ENCODE measurements around the gene TGIF2LY. TPM values are rescaled to one million over a fixed set of nuclear protein-coding genes. Genes with fewer than 3 reads are reported as not detected.
"Not testable (repeated sequence)": the region's sequence is repeated elsewhere in the genome, so short reads cannot be mapped to it uniquely, and the experiment has no call there.

Gene TGIF2LY
- not detected for total RNA-seq
- long read RNA-seq: 0 reads

DNA sequence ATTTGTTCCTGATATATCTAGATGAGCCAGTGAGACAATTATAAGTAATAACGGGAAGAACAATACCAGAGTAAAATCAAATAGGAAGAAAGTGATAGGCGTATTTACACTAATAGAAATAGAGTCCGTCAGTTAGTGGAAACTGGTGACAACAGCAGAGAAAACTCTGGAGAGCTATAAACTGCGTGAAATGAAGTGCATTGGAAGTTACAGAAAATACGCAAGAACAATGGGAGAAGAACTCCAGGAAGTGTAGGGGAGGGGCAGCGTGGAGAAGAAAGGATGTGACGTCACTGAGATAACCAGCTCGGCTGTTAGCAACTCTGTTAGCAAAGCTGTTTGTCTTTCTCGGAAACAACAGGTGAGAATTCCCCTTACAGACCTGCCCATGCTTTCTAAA is at the start of gene TGIF2LY:
TGIF2LY (plus strand) TSS at position 301 of the 400 bp plus-strand sequence. CDS start 178 bp downstream, outside the sequence.
- ATAC-seq; DNase-seq (ENCODE audit: missing footprints); intact Hi-C loops (cut with DNase I): not testable (repeated sequence)
